Measurements from ENCODE around the gene GBA2.

Gene GBA2

DNA sequence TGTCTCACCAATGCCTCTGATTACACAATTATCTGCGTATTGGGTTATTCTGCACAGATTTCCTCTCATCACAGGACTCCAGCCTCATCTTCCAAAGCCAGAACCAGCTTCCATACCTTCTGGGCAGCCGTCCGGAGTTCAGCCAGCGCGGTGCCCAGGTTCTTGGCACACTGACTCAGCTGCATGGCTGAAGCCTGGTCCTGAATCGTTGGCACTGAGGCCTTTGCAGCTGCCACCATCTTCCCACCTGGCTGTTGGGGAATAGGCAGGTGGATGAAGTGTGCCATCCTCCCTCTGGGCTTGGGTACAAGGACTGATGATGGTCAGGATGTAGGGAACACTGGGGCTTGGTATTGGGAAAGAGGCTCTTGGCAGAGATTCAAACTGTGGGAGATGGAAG is 34.9 kb downstream of the GBA2 start:
- DNase-seq, result no peak

- no peak for DNase-seq
These were observed 35.5 kb downstream of the GBA2 start for GRCh38 chr9:35713578-35713977.

- no peak for DNase-seq
These were observed 36.1 kb downstream of the GBA2 start for GRCh38 chr9:35712762-35713400.

GRCh38 chr9:35711501-35712428 is 37.3 kb downstream of the GBA2 start:
- DNase-seq, result no peak

DNA sequence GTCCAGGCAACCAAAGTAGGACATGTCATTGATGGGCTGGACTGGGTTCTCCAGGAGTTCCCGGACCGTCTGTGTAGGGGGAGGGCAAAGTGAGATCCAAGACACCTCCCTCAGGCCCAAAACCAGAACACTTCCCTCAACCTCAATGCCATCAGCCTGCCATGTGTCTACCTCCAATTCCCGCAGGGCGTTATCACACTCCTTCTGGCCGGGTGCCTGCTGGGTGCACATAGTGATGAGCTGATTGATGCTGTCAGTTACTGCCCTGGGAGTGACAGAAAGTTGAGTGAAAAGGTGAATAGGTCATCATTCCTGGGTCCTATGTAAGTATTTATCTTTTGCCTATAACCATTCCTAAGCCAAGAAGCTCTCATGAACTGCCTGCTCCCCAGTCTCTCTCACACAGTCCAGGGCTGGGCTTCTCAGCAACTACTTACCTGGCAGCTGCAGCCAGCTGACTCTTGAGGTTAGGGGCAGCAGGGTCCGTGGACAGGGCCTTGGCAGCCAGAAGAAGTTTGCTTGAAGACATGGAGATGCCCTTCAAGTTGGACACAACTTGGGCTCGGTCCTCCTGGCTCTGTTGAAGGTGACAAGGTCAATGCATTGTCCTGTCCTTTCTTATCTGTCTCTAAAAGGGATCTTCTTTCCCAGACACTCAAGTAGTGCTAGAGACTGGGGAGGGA is 38.1 kb downstream of the GBA2 start:
- DNase-seq, result no peak

DNA sequence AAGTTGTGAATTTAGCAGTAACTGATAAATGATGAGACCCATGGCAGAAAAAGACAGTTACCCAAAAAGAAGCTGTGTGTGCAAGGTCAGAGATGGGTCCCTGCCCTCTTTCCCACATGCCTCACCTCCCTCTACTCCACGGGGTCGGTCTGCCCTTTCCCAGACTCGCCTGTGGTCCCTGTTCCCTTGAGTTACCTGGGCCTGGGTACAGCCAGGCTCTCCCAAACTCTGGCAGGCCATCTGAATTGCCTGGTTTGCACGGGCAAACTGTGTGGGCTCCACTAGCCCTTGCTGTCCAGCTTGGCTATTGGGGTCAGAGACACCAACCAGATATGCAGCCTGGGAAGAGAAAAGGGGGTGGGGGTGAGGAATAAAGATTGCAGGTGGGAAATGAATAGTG is 40.9 kb downstream of the GBA2 start:
- DNase-seq, result no peak

DNA sequence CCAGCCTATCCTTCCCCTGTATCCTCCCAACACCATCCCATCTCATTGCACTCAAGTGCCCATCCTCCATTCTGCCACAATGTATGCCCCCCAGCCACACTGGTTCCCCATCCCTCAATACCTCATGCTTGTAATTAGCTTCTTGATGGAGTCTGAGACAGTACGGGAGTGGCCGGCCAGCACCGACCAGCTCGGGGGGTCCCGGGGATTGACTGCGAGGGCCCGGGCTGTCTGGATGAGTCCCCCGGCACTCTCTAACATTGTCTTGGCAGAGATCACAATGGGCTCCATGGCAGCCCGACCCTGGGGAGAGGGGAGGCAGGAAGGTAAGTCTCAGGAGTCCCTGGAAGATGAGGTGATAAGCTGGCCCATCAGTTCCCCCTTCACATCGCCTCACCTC is 42.1 kb downstream of the GBA2 start:
- no peak for DNase-seq

DNA sequence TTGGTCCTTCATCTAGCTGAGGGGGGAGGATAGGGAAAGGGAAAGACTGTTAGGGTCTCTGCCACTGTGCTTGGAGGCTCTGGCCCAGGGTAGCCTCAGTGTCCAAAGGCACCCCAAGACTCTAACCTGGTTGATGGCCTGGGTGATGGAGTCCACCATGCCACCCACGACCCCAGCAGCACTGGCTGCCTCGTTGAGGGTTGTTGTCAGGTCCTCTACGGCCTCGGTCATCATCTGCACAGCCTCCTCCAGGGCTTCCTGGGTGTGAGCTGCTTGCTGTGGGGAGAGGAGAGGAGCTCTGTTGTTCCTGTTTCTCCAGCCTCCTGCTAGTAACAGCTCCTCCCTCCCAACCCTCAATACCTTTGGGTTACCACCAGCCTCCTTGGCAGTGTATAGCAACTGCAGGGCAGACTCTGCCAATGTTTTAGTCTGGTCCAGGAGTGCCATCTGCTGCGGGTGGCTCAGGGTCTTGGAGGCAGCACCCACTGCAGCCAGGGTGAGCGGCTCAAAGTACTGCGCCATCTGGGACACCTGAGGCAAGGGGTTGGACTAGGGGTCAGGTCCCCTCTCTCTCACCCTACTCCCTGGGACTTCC is 43.1 kb downstream of the GBA2 start:
- no peak for DNase-seq

GRCh38 chr9:35705372-35705771 is 43.7 kb downstream of the GBA2 start:
- no peak for DNase-seq

DNA sequence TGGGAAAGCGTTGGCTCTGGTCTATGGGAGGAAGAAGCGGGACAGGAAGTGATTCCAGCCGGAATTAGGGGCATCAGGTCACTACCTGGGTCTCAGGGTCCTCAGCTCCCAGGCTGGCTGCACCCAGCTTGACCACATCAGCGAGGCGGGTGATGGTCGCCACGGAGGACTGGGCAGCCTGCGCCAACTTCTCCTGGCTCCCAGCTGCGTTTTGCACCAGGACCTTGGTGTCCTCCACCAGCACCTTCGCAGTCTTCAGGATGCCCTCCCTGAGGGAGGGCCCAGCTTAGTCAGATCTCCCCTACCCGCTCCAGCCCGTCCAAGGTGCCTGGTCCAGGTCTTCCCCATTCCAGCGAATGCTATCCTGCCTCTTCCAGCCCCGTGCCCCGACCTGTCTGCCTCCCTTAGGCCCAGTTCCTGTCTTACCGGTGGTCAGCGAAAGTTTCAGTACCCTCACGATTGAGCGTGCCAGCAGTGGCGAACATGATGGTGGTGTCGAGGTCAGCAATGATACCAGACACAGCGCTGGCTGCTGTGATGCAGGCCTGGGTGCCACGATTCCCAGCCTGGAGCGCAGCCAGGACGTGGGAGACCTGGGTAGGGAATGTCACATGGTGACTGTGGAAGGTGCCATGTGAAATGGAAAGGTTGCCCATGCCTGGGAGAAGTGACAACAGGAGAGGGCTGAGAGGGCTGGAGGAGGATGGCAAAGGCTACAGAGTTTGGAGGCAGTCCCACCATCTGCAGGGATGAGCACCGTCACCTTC is 44.9 kb downstream of the GBA2 start:
- DNase-seq, result no peak

DNA sequence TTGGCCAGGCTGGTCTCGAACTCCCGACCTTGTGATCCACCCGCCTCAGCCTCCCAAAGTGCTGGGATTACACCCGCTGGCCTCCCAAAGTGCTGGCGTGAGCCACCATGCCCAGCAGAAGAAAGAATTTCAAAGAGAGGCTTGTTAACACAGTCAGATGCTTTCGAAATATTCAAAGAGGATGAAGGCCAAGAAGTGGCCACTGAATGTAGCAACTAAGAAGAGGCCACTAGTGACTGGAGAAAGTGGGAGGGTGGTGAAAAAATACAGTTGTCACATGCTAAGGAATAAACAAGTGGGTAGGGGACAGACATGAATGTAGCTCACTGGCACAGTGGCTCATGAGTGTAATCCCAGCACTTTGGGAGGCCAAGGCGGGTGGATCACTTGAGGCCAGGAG is 46.3 kb downstream of the GBA2 start:
- DNase-seq, result no peak

DNA sequence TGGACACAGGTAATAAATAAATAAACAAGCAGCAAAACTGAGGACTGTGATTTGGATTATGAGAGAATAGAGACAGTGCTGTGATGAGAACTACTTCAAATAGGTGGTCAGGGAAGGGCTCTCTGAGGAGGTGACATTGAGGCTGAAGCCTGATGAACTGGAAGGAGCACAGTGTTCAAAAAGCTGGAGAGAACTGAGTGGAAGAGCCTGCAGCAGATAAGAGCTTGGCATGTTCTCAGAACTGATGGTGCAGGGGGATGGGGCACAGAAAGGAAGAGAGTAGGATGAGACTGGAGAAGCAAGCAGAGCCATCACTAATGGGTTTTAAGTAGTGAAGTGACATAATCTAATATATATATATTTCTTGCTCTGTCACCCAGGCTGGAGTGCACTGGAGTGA is 48.1 kb downstream of the GBA2 start:
- no peak for DNase-seq

DNA sequence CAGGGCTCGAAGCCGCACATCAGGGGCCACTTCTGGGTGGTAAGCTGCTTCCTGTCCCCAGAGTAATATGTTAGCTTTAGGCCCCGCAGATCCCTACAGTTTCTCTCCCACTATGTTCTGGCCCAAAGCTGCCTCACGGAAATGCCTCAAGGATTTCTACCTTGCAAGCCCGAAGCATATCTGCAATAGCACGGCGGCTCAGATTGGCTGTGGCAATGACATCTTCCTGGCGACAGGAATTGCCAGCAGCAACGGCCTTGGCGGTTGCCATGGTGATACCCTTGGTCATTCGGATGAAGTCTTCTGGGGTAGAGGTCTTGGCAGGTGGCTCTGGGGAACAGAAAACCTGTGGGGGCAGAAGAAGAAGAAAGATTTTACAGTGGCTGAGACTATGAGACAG is 49.0 kb downstream of the GBA2 start:
- no peak for DNase-seq

DNA sequence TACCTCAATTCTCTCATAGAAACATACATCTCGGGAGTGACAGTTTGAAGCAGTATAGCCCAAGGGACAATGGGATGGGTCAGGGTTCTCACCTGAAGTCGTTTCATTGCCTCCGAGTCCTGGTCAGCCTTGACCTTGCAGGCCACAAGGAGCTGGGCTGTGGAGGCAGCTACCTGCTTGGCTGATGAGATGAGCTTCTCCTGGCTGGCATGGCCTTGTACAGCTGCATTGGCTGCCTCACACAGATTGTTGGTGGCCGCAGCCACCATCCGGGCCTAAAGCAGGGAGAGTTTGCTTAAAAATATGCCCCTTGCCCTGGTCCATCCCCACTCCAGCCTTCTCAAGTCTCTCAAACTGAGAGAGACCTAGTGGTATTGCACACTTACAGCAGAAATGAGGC is 50.8 kb downstream of the GBA2 start:
- no peak for DNase-seq

- DNase-seq, result no peak
These were observed 51.5 kb downstream of the GBA2 start for GRCh38 chr9:35697486-35697885.

- DNase-seq, result peak; percentile 36
These were observed 52.4 kb downstream of the GBA2 start for GRCh38 chr9:35696520-35697215.

GRCh38 chr9:35695943-35696401 is 53.1 kb downstream of the GBA2 start:
- no peak for DNase-seq

DNA sequence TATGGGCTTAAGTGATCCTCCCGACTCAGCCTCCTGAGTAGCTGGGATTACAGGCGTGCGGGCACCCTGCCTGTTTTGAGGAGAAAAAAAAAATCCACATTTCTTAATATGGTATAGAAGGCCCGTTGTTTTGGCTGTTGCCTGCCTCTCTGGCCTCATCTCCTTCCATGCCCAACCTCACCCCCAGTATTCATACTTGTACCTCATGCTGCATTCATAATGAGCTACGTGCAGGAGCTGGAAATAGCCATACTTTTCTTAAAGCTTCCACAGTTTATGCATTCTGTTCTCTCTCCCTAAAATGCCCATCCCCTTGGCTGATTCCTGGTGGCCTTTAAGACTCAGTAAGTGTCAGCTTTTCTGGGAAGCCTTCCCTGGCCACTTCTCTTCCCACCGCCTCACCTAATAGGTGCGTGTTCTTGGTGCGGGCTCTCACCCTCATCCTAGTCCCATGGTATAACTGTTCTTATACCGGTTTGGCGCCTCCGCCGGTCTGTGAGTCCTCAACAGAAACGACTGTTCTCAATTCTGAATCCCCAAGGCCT is 57.2 kb downstream of the GBA2 start:
- DNase-seq, result no peak

DNA sequence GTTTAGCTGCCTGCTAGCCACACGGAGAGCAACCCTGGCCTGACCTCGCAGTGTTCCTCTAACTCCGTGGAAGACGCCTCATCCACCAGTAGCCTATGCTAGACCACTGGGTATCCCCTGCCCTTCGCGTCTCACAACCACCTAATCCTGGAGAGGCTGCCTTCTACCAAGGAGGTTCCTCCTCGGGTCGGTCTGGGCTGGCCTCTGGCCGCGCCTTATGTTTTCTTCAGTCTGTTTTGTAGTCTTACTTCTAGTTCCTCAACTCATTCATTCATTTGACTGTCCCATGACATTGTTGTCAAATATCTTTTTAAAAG is 57.7 kb downstream of the GBA2 start:
- DNase-seq, result no peak

- peak; percentile 2 for DNase-seq
These were observed 58.3 kb downstream of the GBA2 start for GRCh38 chr9:35690614-35691333.

DNA sequence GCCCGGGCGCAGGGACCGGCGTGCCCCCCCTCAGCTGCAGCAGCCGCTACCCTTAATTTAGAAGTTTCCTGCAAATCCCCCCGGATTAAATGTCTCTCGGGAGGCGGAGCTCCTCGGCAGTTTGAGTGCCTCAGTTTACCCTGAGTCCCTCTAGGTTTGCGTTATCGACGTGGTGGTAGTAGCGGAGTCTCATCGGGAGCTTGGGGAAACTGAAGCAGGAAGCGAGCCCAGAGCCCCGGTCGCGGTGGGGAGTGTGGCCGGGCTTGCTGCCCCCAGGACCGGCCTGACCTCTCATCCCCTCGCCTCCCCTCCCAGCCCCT is 58.8 kb downstream of the GBA2 start:
- DNase-seq, result no peak

Data from NCI-H1105 treated with DMSO at 0.1 percent for 48 hours (cell line).